MM.1S (cell line): ENCODE data around the gene ADRA2B.

ENCODE experiments used
- EZH2 ChIP-seq: fragments of 300-600 bp; sonication (generic); optimal IDR thresholded peaks from 2 replicates; pipeline ENCODE3; 2017; ENCODE audit warnings: low read depth, mild to moderate bottlenecking, antibody characterized with exemption, low read length, mixed read lengths
- EZH2phosphoT487 ChIP-seq: fragments of 300-600 bp; sonication (generic); IDR thresholded peaks from 2 replicates; pipeline ENCODE4 v1.6.1; 2018; ENCODE audit warnings: antibody characterized with exemption, low read length
- TF ChIP-seq, protein P1 (sequence below): fragments of 300-600 bp; sonication (generic); IDR thresholded peaks from 2 replicates; pipeline ENCODE4 v1.5.1; 2016; ENCODE audit warnings: antibody characterized with exemption, low read length, mixed read lengths

DNA sequence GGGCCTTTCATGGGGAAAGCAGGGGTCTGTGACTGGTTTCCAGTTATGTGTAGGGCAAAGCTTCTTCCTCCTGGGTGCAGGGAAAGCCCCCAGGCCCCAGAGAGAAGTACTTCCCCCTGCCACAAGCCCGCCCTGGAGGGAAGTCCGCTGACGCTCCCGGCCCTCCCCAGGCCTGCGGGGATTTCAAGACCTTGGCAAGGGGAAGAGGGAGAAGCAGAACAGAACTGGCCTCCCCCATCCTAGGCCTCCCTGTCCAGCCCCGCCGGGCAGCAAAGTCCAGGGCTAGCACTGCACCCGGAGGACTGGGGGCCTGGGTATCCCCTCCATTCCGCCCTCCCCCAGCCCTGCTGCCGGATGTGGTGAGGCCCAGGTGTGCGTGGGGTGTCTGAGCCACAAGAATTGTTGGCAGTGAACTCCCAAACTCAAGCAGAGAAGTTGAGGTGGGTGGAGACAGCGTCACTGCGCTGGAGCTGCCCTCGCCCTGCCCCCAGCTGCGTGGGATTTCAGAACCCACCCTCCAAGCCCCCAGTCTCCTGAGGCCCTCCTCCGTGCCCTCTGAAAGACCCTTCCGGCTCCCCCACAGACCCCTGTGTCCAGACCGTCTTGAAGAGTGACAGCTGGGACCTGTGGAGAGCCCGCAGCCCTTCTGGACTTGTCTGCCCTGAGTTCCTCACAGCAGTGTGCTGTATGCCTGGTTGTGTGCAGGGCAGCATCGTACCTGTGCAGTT is 29.9 kb upstream of the ADRA2B start:
- TF ChIP-seq, protein P1, sequence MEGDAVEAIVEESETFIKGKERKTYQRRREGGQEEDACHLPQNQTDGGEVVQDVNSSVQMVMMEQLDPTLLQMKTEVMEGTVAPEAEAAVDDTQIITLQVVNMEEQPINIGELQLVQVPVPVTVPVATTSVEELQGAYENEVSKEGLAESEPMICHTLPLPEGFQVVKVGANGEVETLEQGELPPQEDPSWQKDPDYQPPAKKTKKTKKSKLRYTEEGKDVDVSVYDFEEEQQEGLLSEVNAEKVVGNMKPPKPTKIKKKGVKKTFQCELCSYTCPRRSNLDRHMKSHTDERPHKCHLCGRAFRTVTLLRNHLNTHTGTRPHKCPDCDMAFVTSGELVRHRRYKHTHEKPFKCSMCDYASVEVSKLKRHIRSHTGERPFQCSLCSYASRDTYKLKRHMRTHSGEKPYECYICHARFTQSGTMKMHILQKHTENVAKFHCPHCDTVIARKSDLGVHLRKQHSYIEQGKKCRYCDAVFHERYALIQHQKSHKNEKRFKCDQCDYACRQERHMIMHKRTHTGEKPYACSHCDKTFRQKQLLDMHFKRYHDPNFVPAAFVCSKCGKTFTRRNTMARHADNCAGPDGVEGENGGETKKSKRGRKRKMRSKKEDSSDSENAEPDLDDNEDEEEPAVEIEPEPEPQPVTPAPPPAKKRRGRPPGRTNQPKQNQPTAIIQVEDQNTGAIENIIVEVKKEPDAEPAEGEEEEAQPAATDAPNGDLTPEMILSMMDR = no peak
- TF ChIP-seq EZH2 (no peak), EZH2phosphoT487 (no peak)
